ENCODE data around the gene STK35.

GRCh38 chr20:2132461-2132901, 30.9 kb downstream of the STK35 start:
- no peak for TF ChIP-seq CTCF (IDR thresholded peaks at IDR 0.05)
- no peak for TF ChIP-seq POLR2A (IDR thresholded peaks at IDR 0.05)
